Common myeloid progenitor, CD34-positive (primary cell): ENCODE data around the gene RELL1.
A peak's percentile ranks its signal among the peaks of the same experiment; 100 is the strongest.

Source experiments
- CTCF ChIA-PET: fragments of 350-600 bp; sonication (Branson Sonifier 250); formaldehyde crosslinking; loops from one replicate; lab custom pipeline; 2021; ENCODE audit warnings: antibody characterized with exemption; lab: Charles Lee
- POLR2A ChIA-PET: fragments of 350-600 bp; sonication (Branson Sonifier 250); formaldehyde crosslinking; loops from one replicate; lab custom pipeline; 2021; ENCODE audit warnings: antibody characterized with exemption; lab: Charles Lee
- DNase-seq, 3 donors: peaks; one replicate each; pipeline versions ENCODE4 v3.0.0 to v3.0.0-alpha.2; 2013
- H3K27ac ChIP-seq, 2 experiments: 1 replicate in 1 of 2; 2 replicates in 1 of 2; pipeline ENCODE4 v1.7.0; 2013; ENCODE audit warnings: inconsistent platforms in 2 of 2, low read length in 2 of 2, mild to moderate bottlenecking in 2 of 2, low read depth in 1 of 2, moderate library complexity in 1 of 2; ENCODE audit not compliant: severe bottlenecking in 2 of 2, insufficient read depth in 1 of 2, poor library complexity in 1 of 2
- H3K27me3 ChIP-seq, 5 experiments: replicated peaks in 2 of 5; 1 replicate in 3 of 5; 2 replicates in 2 of 5; pipeline versions ENCODE4 v1.6.1 to v1.7.0; 2013; ENCODE audit warnings: low read length in 4 of 5, mild to moderate bottlenecking in 2 of 5, moderate library complexity in 2 of 5, inconsistent platforms in 1 of 5; ENCODE audit not compliant: insufficient read depth in 5 of 5, control insufficient read depth in 4 of 5
- H3K36me3 ChIP-seq, 4 experiments: 1 replicate in 2 of 4; 2 replicates in 2 of 4; pipeline versions ENCODE4 v1.6.1 to v1.7.0; 2013; ENCODE audit warnings: low read length in 3 of 4, control low read depth in 1 of 4, mild to moderate bottlenecking in 1 of 4; ENCODE audit not compliant: control insufficient read depth in 4 of 4, insufficient read depth in 4 of 4
- H3K4me1 ChIP-seq, 4 experiments: 1 replicate in 3 of 4; 2 replicates in 1 of 4; pipeline versions ENCODE4 v1.6.1 to v1.7.1; 2013; ENCODE audit warnings: low read length in 3 of 4, mild to moderate bottlenecking in 3 of 4, control low read depth in 1 of 4, inconsistent platforms in 1 of 4, moderate library complexity in 1 of 4; ENCODE audit not compliant: control insufficient read depth in 4 of 4, insufficient read depth in 4 of 4; ENCODE audit errors: control extremely low read depth in 1 of 4
- H3K4me3 ChIP-seq, 7 experiments: 1 replicate in 4 of 7; 2 replicates in 3 of 7; pipeline versions ENCODE4 v1.5.1 to v1.7.0; 2013; ENCODE audit warnings: mild to moderate bottlenecking in 7 of 7, low read length in 6 of 7, moderate library complexity in 6 of 7, inconsistent platforms in 2 of 7, low read depth in 2 of 7, control low read depth in 1 of 7; ENCODE audit not compliant: insufficient read depth in 4 of 7, control insufficient read depth in 1 of 7; ENCODE audit errors: extremely low read depth in 1 of 7
- H3K9me3 ChIP-seq, 5 experiments: 1 replicate in 4 of 5; 2 replicates in 1 of 5; pipeline versions ENCODE4 v1.6.1 to v1.7.1; 2013; ENCODE audit warnings: low read length in 4 of 5, mild to moderate bottlenecking in 2 of 5, inconsistent platforms in 1 of 5, low read depth in 1 of 5, moderate library complexity in 1 of 5; ENCODE audit not compliant: control insufficient read depth in 4 of 5, insufficient read depth in 2 of 5; ENCODE audit errors: control extremely low read depth in 1 of 5
- WGBS: methylation state at CpG from one replicate; pipeline ENCODE4 v1.1.5; 2013; ENCODE audit not compliant: insufficient coverage; 5-methylcytosine and 5-hydroxymethylcytosine counted together

Gene RELL1

DNA sequence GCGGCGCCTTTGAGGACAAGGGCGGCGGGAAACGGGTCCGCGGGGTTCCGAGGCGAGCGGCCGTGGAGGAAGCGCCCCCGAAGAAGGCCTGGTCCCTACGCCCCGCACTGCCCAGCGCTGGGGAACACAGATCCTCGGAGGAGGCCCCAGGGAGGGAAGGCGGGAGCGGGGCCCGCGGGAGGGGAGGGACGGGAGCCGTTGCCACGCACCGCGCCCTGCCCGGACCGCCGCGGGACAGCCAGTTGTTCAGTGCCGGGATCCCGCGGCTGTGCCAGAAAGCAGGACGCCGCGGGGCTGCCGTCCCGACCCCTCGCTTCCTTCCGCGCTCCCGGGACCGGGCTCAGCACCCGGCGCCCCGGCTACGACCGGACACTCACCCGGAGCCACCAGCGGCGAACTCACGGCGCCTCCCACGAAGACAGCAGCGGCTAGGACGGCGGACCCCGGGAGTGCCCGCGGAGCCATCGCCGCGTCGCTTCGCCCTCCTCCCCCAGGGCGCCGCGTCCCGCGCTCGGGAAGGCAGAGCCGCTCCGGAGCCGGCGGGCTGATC is 278 bp downstream of the RELL1 start:
- peak in 2 of 3 donors; percentile 81 to 87 for DNase-seq
- Histone ChIP-seq H3K9me3 (no peaks in the 10 kb centered on the region), H3K4me1 (peaks cover 13 to 45% (median 35%) of the 10 kb centered on the region in 4 experiments), H3K4me3 (peak overlapping the region; percentile 73 to 95 (median 90)), H3K27me3 (no peaks in the 10 kb centered on the region), H3K27ac (peak overlapping the region; percentile 85 to 92), H3K36me3 (peaks cover 0 to 6% (median 3%) of the 10 kb centered on the region in 4 experiments)
- ChIA-PET POLR2A (interaction anchor here (0.9 kb wide), 1 partner anchor 10 kb away, joined by 3 read pairs; no protein-coding TSS in a partner anchor), CTCF (no interaction called here)
- under 1% methylated on average over 74 of the region's 75 CpGs for WGBS

DNA sequence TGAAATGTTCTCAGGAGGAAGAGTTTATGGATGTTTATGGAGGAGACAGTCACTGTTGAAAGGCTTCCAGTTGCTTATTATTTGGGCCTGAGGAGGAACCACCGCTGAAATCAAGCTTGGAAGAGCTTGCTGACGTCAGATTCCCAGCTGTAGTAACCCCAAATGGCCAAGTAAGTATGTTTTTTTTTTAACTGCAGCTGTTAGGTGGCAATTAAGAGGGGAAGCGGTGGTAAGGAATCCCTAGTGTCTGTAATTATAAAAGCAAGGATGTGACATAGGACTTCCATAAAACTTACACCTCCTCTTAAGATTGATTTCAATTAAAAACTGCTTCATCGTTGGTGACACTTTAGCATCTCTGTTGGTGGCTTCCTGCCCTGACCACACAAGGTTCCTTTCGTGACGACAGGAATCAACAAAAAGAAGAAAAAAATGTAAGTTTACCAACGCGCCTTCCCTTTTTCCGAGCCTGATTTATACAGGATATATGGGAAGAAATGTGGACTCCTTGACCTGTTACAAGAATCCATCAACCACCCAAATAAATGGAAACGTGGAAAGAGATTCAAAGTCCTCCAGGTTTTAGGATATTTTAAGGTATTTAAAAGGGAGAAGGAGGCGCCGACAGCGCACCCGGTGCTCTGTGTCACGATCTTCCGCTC is 884 bp downstream of the RELL1 start:
- Histone ChIP-seq H3K36me3 (peaks cover 3 to 6% (median 4%) of the 10 kb centered on the region in 4 experiments), H3K4me1 (peaks cover 13 to 45% (median 35%) of the 10 kb centered on the region in 4 experiments), H3K9me3 (no peaks in the 10 kb centered on the region), H3K27me3 (no peaks in the 10 kb centered on the region), H3K27ac (peak overlapping the region; percentile 85 to 92), H3K4me3 (peak overlapping the region; percentile 73 to 95 (median 90))
- peak; percentile 85 to 95 (median 94) for DNase-seq
- ChIA-PET POLR2A (interaction anchor here (0.6 kb wide), 2 partner anchors 30 to 63 kb away, joined by 3 read pairs; no protein-coding TSS in a partner anchor), CTCF (interaction anchor here (1.0 to 2.4 kb wide), 2 partner anchors 13 to 33 kb away, joined by 3 to 6 read pairs; no protein-coding TSS in a partner anchor)
- 0% methylated on average over 3 of the region's 16 CpGs for WGBS

DNA sequence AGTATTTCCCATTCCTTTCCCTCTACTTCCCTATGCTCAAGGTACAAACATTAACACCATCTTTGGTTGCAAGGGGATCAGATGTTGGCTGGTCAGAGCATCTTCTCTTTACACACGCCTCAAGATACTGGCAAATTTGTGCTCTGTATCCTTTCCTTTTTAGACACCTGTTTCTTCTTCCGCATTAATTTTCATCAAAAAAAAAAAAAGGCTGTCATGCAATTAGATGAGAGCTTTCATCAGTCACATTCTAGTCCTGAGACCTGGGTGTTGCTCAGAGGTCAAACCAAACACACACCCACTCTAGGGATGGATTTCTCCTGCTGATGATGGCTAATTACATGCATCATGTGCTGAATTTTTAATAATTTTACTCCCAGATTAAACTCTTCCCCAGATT is 2.0 kb downstream of the RELL1 start:
- H3K27ac ChIP-seq: no peak overlapping the region
- POLR2A ChIA-PET: interaction anchor here (0.6 kb wide), 1 partner anchor 9 kb away, joined by 4 read pairs; no protein-coding TSS in a partner anchor
- no peaks in the 10 kb centered on the region for H3K9me3 ChIP-seq
- H3K36me3 ChIP-seq: peaks cover 4 to 11% (median 8%) of the 10 kb centered on the region in 4 experiments
- no peak for DNase-seq
- 100% methylated on average over 2 of the region's 2 CpGs for WGBS
- H3K27me3 ChIP-seq: no peaks in the 10 kb centered on the region
- peak overlapping the region in 3 of 7 experiments; percentile 6 to 90 (median 42) for H3K4me3 ChIP-seq
- peaks cover 13 to 45% (median 35%) of the 10 kb centered on the region in 4 experiments for H3K4me1 ChIP-seq
- CTCF ChIA-PET: interaction anchor here (0.6 to 2.4 kb wide), 3 partner anchors 12 to 147 kb away, joined by 3 to 6 read pairs (median 3); no protein-coding TSS in a partner anchor

DNA sequence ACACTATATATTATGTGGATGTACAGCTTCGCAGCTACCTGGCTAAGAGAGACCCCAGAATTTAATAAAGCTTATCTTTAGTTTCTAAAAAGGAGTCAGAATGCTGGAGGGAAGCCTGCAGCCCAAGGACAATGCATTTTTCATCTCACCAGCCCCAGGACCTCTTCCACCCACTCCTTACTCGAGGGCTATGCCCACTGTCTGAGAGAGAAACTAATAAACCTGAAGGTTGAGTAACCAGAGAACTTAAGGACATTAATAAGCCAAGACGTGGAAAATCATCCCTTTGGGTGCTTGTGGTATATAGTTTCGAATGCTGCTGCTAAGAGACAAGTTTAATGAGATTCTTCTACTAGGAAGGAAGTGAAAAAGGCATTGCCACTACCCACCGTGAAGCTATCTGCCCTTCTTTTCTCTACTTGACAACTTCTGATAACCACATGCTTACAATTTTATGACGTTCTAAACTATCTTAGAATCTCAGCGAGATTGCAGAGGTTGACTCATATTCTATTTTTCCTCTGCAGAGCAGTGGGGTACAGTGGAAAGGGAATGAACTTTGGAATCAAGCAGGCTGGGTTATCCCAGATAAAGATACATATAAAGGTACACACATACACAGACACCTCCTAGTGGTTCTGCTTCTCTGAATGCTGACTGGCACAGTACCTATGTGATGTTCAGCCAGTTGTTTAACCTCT is 3.3 kb downstream of the RELL1 start:
- CTCF ChIA-PET: interaction anchor here (0.7 to 2.4 kb wide), 5 partner anchors 10 to 102 kb away, joined by 3 to 6 read pairs (median 4); no protein-coding TSS in a partner anchor
- POLR2A ChIA-PET: interaction anchor here (1.0 kb wide), 1 partner anchor 38 kb away, joined by 3 read pairs; no protein-coding TSS in a partner anchor
- 67% methylated on average over 1 of the region's 7 CpGs for WGBS
- no peaks in the 10 kb centered on the region for H3K9me3 ChIP-seq
- peak in 2 of 3 donors; percentile 9 to 42 for DNase-seq
- H3K36me3 ChIP-seq: peaks cover 7 to 20% (median 10%) of the 10 kb centered on the region in 4 experiments
- H3K4me3 ChIP-seq: no peak overlapping the region
- no peak overlapping the region for H3K27ac ChIP-seq
- H3K27me3 ChIP-seq: no peaks in the 10 kb centered on the region
- H3K4me1 ChIP-seq: peaks cover 13 to 45% (median 35%) of the 10 kb centered on the region in 4 experiments

DNA sequence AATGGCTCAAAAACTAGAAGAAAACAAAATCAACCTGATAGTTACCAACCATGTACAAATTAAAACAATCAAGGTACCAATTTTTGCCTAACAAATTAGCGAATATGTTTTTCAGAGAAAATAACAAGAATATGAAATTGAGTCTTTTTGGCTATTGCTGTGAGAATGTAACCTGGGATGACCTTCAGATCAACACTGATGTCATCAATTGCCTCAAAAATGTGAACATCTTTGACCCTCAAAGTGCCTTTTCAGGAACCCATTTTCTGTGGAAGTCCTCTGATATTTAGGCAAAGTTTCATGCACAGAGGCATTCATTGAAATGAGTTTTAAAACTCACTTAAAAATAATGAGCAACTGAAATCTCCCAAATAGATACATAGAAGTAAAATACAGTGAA is 6.1 kb downstream of the RELL1 start:
- no peak for DNase-seq
- WGBS: no CpG with 5 or more reads among the region's 1 CpG
- H3K27ac ChIP-seq: no peak overlapping the region
- CTCF ChIA-PET: no interaction called here
- H3K27me3 ChIP-seq: no peaks in the 10 kb centered on the region
- POLR2A ChIA-PET: no interaction called here
- no peak overlapping the region for H3K4me3 ChIP-seq
- H3K9me3 ChIP-seq: no peaks in the 10 kb centered on the region
- peaks cover 10 to 35% (median 13%) of the 10 kb centered on the region in 4 experiments for H3K36me3 ChIP-seq
- H3K4me1 ChIP-seq: peaks cover 20 to 50% (median 34%) of the 10 kb centered on the region in 4 experiments

DNA sequence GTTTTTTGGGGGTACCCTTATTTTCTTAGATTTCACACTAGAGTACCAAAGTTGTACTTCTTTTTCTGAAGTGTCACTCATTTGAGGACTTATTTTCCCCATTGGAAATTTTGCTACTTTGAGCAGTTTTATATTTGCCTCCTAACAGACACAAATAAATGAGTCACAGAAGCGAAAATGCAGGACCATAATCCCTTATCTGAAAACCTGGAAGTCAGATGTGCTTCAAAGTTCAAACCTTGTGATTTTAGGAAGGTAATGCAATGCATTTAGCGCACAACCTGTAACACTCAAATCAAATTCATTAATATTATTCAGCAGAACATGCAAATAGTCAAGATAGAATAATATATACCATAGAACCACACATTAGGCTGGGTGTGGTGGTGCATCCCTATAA is 6.9 kb downstream of the RELL1 start:
- Histone ChIP-seq H3K27ac (no peak overlapping the region), H3K9me3 (no peaks in the 10 kb centered on the region), H3K36me3 (peaks cover 9 to 35% (median 12%) of the 10 kb centered on the region in 4 experiments), H3K27me3 (no peaks in the 10 kb centered on the region), H3K4me3 (no peak overlapping the region), H3K4me1 (peaks cover 19 to 47% (median 27%) of the 10 kb centered on the region in 4 experiments)
- CTCF ChIA-PET: no interaction called here
- DNase-seq: no peak
- 100% methylated on average over 1 of the region's 2 CpGs for WGBS
- POLR2A ChIA-PET: no interaction called here
